Measurements from ENCODE around the gene DCHS2. TPM values are rescaled to one million over a fixed set of nuclear protein-coding genes. Genes with fewer than 3 reads are reported as not detected.

DCHS2 gene
- total RNA-seq, 2 experiments from 2014 or later = not detected

DNA sequence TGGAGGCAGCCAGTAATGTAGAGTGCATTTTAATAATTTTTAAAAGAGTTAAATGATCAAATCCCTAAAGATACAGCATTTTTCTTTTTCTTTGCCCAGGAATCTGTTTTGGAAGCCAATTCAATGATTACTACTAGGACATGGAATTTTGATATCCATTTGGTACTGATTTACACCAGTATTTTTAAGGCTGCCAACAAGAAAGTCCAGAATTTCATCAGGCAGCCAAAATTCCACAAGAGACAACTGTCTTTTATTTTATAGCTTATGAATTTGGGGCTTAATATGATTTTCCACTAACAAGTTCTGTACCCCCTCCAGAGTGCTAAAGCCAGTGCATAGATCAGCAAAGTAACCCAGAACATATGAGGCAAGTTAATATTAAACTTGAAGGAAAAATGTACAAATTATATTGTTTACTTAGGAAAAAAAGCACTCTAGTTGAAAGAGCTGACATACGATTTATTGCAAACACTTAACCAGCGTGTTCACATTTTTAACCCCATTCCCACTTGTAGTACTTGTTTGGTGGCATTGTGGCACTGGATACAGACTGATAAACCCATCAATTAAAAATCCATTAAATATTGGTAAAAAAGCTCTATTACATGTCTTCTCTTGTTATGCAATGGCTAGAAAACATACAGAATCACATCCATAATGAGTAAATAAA lies 259.7 kb downstream of the DCHS2 start:
- intact Hi-C loops (cut with micrococcal nuclease; ENCODE audit: unreplicated experiment) = no loop called here
- no peaks in the 10 kb centered on the region for H3K4me1 ChIP-seq (ENCODE audit: insufficient read depth, low read length, poor library complexity, severe bottlenecking)
- no peaks in the 10 kb centered on the region for H4K20me1 ChIP-seq (ENCODE audit: insufficient read depth, low read length)
- H3K9me2 ChIP-seq (ENCODE audit: insufficient read depth, low read length) = no peaks in the 10 kb centered on the region
- ChIA-PET POLR2A (interaction anchor here (0.7 kb wide), 1 partner anchor 29 kb away, joined by 4 read pairs; no protein-coding TSS in a partner anchor), CTCF (ENCODE audit: unreplicated experiment) (no interaction called here)
- no peak overlapping the region for H2AFZ ChIP-seq (ENCODE audit: low read length)
- BruUV-seq (replicated peaks) = no TSS peak
- TF ChIP-seq EZH2phosphoT487 (IDR thresholded peaks at IDR 0.05; ENCODE audit: borderline replicate concordance, low read depth, low read length) = no peak
- TF ChIP-seq, protein P1, sequence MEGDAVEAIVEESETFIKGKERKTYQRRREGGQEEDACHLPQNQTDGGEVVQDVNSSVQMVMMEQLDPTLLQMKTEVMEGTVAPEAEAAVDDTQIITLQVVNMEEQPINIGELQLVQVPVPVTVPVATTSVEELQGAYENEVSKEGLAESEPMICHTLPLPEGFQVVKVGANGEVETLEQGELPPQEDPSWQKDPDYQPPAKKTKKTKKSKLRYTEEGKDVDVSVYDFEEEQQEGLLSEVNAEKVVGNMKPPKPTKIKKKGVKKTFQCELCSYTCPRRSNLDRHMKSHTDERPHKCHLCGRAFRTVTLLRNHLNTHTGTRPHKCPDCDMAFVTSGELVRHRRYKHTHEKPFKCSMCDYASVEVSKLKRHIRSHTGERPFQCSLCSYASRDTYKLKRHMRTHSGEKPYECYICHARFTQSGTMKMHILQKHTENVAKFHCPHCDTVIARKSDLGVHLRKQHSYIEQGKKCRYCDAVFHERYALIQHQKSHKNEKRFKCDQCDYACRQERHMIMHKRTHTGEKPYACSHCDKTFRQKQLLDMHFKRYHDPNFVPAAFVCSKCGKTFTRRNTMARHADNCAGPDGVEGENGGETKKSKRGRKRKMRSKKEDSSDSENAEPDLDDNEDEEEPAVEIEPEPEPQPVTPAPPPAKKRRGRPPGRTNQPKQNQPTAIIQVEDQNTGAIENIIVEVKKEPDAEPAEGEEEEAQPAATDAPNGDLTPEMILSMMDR (conservative IDR thresholded peaks at IDR 0.05; ENCODE audit: low read length) = no peak
- no peak overlapping the region for H3K4me3 ChIP-seq (ENCODE audit: low read depth, low read length, poor library complexity, severe bottlenecking)
- H3K79me2 ChIP-seq (ENCODE audit: insufficient read depth, low read depth, low read length) = no peaks in the 10 kb centered on the region
- no peaks in the 10 kb centered on the region for H3K36me3 ChIP-seq (ENCODE audit: insufficient read depth, low read length)
- H3K27ac ChIP-seq (ENCODE audit: low read depth, low read length, poor library complexity, severe bottlenecking) = no peak overlapping the region
- no peaks in the 10 kb centered on the region for H3K9me3 ChIP-seq (ENCODE audit: low read length)
- no peak overlapping the region for H3K4me2 ChIP-seq (ENCODE audit: low read length)
- no peak for DNase-seq (ENCODE audit: low spot score)

DNA sequence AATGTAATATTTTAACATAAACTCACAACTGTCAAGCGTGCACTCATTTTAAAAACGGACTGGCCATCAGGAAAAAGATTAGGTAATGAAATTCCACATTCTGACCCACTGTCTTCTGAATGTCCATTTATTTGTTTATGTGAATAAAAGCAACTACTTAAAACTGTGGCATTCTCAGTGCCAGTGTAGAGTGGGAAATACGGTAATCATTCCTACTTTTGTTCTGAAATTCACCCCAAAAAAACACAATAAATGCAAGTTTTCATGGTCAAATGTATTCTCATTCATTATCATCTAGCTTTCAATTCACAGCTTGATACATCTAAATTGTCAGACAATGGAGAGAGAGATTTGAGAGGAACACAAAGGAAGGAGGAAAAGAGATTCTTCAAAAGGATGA lies 260.9 kb downstream of the DCHS2 start:
- H3K27ac ChIP-seq (ENCODE audit: low read depth, low read length, poor library complexity, severe bottlenecking) = no peak overlapping the region
- no peaks in the 10 kb centered on the region for H3K9me2 ChIP-seq (ENCODE audit: insufficient read depth, low read length)
- ChIA-PET CTCF (ENCODE audit: unreplicated experiment) (no interaction called here), POLR2A (no interaction called here)
- no peaks in the 10 kb centered on the region for H3K4me1 ChIP-seq (ENCODE audit: insufficient read depth, low read length, poor library complexity, severe bottlenecking)
- no peaks in the 10 kb centered on the region for H3K79me2 ChIP-seq (ENCODE audit: insufficient read depth, low read depth, low read length)
- DNase-seq (ENCODE audit: low spot score) = no peak
- H3K4me3 ChIP-seq (ENCODE audit: low read depth, low read length, poor library complexity, severe bottlenecking) = no peak overlapping the region
- no peak for TF ChIP-seq EZH2phosphoT487 (IDR thresholded peaks at IDR 0.05; ENCODE audit: borderline replicate concordance, low read depth, low read length)
- TF ChIP-seq, protein P1 (conservative IDR thresholded peaks at IDR 0.05; ENCODE audit: low read length) = no peak
- H4K20me1 ChIP-seq (ENCODE audit: insufficient read depth, low read length) = no peaks in the 10 kb centered on the region
- no peaks in the 10 kb centered on the region for H3K36me3 ChIP-seq (ENCODE audit: insufficient read depth, low read length)
- H3K4me2 ChIP-seq (ENCODE audit: low read length) = no peak overlapping the region
- H3K9me3 ChIP-seq (ENCODE audit: low read length) = no peaks in the 10 kb centered on the region
- BruUV-seq (replicated peaks) = no TSS peak
- intact Hi-C loops (cut with micrococcal nuclease; ENCODE audit: unreplicated experiment) = no loop called here
- H2AFZ ChIP-seq (ENCODE audit: low read length) = no peak overlapping the region

DNA sequence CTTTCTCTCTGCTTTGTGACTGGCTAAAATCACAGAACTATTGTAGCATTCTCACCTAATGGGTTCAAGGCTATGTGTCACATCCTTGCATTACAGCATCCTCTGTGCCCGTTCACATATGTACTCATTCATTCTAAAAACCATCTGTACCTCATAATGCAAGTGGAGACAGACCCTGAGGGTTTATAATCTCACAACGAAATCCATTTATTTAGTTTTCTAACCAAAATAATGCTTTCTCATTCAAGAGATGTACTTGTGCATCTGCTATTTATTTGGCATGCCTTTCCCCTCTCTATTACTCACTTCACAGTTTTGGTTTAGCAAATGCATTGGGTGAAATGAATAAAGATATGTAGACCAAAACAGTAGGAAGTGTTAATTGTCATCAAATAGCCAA lies 261.5 kb downstream of the DCHS2 start:
- Histone ChIP-seq H2AFZ (ENCODE audit: low read length) (no peak overlapping the region), H3K4me1 (ENCODE audit: insufficient read depth, low read length, poor library complexity, severe bottlenecking) (no peaks in the 10 kb centered on the region), H3K4me2 (ENCODE audit: low read length) (no peak overlapping the region), H4K20me1 (ENCODE audit: insufficient read depth, low read length) (no peaks in the 10 kb centered on the region), H3K27ac (ENCODE audit: low read depth, low read length, poor library complexity, severe bottlenecking) (no peak overlapping the region), H3K36me3 (ENCODE audit: insufficient read depth, low read length) (no peaks in the 10 kb centered on the region), H3K9me2 (ENCODE audit: insufficient read depth, low read length) (no peaks in the 10 kb centered on the region), H3K4me3 (ENCODE audit: low read depth, low read length, poor library complexity, severe bottlenecking) (no peak overlapping the region), H3K9me3 (ENCODE audit: low read length) (no peaks in the 10 kb centered on the region), H3K79me2 (ENCODE audit: insufficient read depth, low read depth, low read length) (no peaks in the 10 kb centered on the region)
- CTCF ChIA-PET (ENCODE audit: unreplicated experiment) = no interaction called here
- intact Hi-C loops (cut with micrococcal nuclease; ENCODE audit: unreplicated experiment) = no loop called here
- POLR2A ChIA-PET = no interaction called here
- no peak for DNase-seq (ENCODE audit: low spot score)
- no TSS peak for BruUV-seq (replicated peaks)
- no peak for TF ChIP-seq EZH2phosphoT487 (IDR thresholded peaks at IDR 0.05; ENCODE audit: borderline replicate concordance, low read depth, low read length)
- TF ChIP-seq, protein P1 (conservative IDR thresholded peaks at IDR 0.05; ENCODE audit: low read length) = no peak

Data from OCI-LY7 (cell line).